IMR-90 (cell line): ENCODE measurements around the gene KRTAP10-3. TPM values are rescaled to one million over a fixed set of nuclear protein-coding genes. Genes with fewer than 3 reads are reported as not detected.

Experiments
- ATAC-seq: fragments of 200-7000 bp; cut with Tn5 transposase; 2 replicates; pipeline ENCODE4 v1.9.1; 2020; ENCODE audit warnings: low read depth, mild to moderate bottlenecking, moderate library complexity
- BruUV-seq: library from RNA; stranded (reverse); fragments of 400-500 nt; replicated peaks from 2 replicates; lab custom pipeline; 2021; lab: Mats Ljungman, UMichigan
- CTCF ChIA-PET: fragments of 300-600 bp; formaldehyde crosslinking; extraction: SDS; loops from one replicate; lab custom pipeline; 2021; ENCODE audit warnings: antibody characterized with exemption; lab: Yijun Ruan, JAX
- POLR2A ChIA-PET: fragments of 300-600 bp; sonication (Branson Sonifier 250); formaldehyde crosslinking; loops from one replicate; lab custom pipeline; 2022; ENCODE audit warnings: antibody characterized with exemption; ENCODE audit not compliant: unreplicated experiment; lab: Charles Lee
- DNase-seq: peaks from one replicate; pipeline ENCODE4 v3.0.0; 2013
- H2AFZ ChIP-seq: replicated peaks from 2 replicates; pipeline ENCODE3; 2013; ENCODE audit warnings: low read length, mild to moderate bottlenecking; ENCODE audit not compliant: poor library complexity
- H2AK5ac ChIP-seq: 2 replicates; pipeline ENCODE4 v1.6.1; 2013; ENCODE audit warnings: low read depth, low read length, inconsistent platforms
- H2AK9ac ChIP-seq: replicated peaks from 2 replicates; pipeline ENCODE3; 2013; ENCODE audit warnings: mild to moderate bottlenecking, low read depth, low read length, moderate library complexity; ENCODE audit not compliant: poor library complexity
- H2BK120ac ChIP-seq: 2 replicates; pipeline ENCODE4 v1.6.1; 2013; ENCODE audit warnings: low read depth, low read length, inconsistent platforms
- H2BK15ac ChIP-seq: 3 replicates; pipeline ENCODE4 v1.6.1; 2013; ENCODE audit warnings: low read depth, low read length, inconsistent platforms
- H2BK20ac ChIP-seq: 2 replicates; pipeline ENCODE4 v1.6.1; 2013; ENCODE audit warnings: low read depth, mild to moderate bottlenecking, inconsistent platforms, low read length, moderate library complexity
- H2BK5ac ChIP-seq: 2 replicates; pipeline ENCODE4 v1.6.1; 2013; ENCODE audit warnings: mild to moderate bottlenecking, low read depth, low read length, inconsistent platforms; ENCODE audit not compliant: poor library complexity, severe bottlenecking
- H3K14ac ChIP-seq: replicated peaks from 2 replicates; pipeline ENCODE4 v1.6.1; 2013; ENCODE audit warnings: low read depth, low read length, inconsistent platforms
- H3K18ac ChIP-seq: 2 replicates; pipeline ENCODE4 v1.6.1; 2013; ENCODE audit warnings: low read depth, low read length, control low read depth
- H3K23ac ChIP-seq: 2 replicates; pipeline ENCODE4 v1.6.1; 2013; ENCODE audit warnings: low read depth, low read length, inconsistent platforms
- H3K27ac ChIP-seq: 2 replicates; pipeline ENCODE4 v1.5.1; 2013; ENCODE audit warnings: mild to moderate bottlenecking, control low read depth, low read length; ENCODE audit not compliant: insufficient read depth
- H3K27me3 ChIP-seq: 2 replicates; pipeline ENCODE4 v1.6.1; 2013; ENCODE audit warnings: low read length; ENCODE audit not compliant: control insufficient read depth, insufficient read depth
- H3K36me3 ChIP-seq: 2 replicates; pipeline ENCODE4 v1.6.1; 2013; ENCODE audit warnings: low read length, mixed read lengths; ENCODE audit not compliant: control insufficient read depth, insufficient read depth
- H3K4ac ChIP-seq: 2 replicates; pipeline ENCODE4 v1.6.1; 2013; ENCODE audit warnings: low read depth, low read length, inconsistent platforms
- H3K4me1 ChIP-seq: 2 replicates; pipeline ENCODE4 v1.6.1; 2013; ENCODE audit warnings: low read length, mixed read lengths; ENCODE audit not compliant: control insufficient read depth, insufficient read depth
- H3K4me2 ChIP-seq: 2 replicates; pipeline ENCODE4 v1.6.1; 2013; ENCODE audit warnings: low read depth, mild to moderate bottlenecking, control low read depth, low read length, moderate library complexity
- H3K4me3 ChIP-seq: 2 replicates; pipeline ENCODE4 v1.5.1; 2013; ENCODE audit warnings: low read depth, mild to moderate bottlenecking, control low read depth, low read length, moderate library complexity; ENCODE audit not compliant: insufficient read depth
- H3K56ac ChIP-seq: 2 replicates; pipeline ENCODE4 v1.6.1; 2013; ENCODE audit warnings: low read length, inconsistent platforms; ENCODE audit not compliant: insufficient read depth; ENCODE audit errors: extremely low read depth
- H3K79me1 ChIP-seq, 2 experiments: 2 replicates each; pipeline ENCODE4 v1.6.1; 2013; ENCODE audit warnings: low read length in 2 of 2, inconsistent platforms in 1 of 2, low read depth in 1 of 2
- H3K9ac ChIP-seq: 2 replicates; pipeline ENCODE4 v1.6.1; 2013; ENCODE audit warnings: low read depth, low read length, control low read depth
- H3K9me1 ChIP-seq: 2 replicates; pipeline ENCODE4 v1.6.1; 2013; ENCODE audit warnings: low read length, inconsistent platforms; ENCODE audit not compliant: insufficient read depth
- H3K9me3 ChIP-seq: 2 replicates; pipeline ENCODE4 v1.6.1; 2013; ENCODE audit warnings: low read length; ENCODE audit not compliant: control insufficient read depth, insufficient read depth
- H4K20me1 ChIP-seq: 2 replicates; pipeline ENCODE4 v1.6.1; 2013; ENCODE audit warnings: low read length, inconsistent platforms; ENCODE audit not compliant: insufficient read depth
- H4K5ac ChIP-seq: 2 replicates; pipeline ENCODE4 v1.6.1; 2013; ENCODE audit warnings: mild to moderate bottlenecking, low read depth, low read length, control low read depth
- H4K8ac ChIP-seq, 2 experiments: 2 replicates each; pipeline ENCODE4 v1.6.1; 2013; ENCODE audit warnings: low read depth in 2 of 2, low read length in 2 of 2, control low read depth in 1 of 2, inconsistent platforms in 1 of 2
- H4K91ac ChIP-seq: 2 replicates; pipeline ENCODE4 v1.6.1; 2013; ENCODE audit warnings: low read depth, low read length, inconsistent platforms; ENCODE audit not compliant: insufficient read depth
- BHLHE40 ChIP-seq: fragments of 150-350 bp; IDR thresholded peaks from 2 replicates; pipeline ENCODE4 v1.6.1; 2016; ENCODE audit warnings: mild to moderate bottlenecking, low read depth, low read length
- CEBPB ChIP-seq: IDR thresholded peaks from 2 replicates; pipeline ENCODE4 v1.6.1; 2012; ENCODE audit warnings: low read depth, low read length, improper control_type of control experiment
- CHD1 ChIP-seq: IDR thresholded peaks from 2 replicates; pipeline ENCODE4 v1.6.1; 2012; ENCODE audit warnings: low read depth, low read length, improper control_type of control experiment
- CTCF ChIP-seq: conservative IDR thresholded peaks from 2 replicates; pipeline ENCODE4 v1.5.1; 2012; ENCODE audit warnings: mild to moderate bottlenecking, low read depth, low read length, improper control_type of control experiment
- ELK1 ChIP-seq: fragments of 150-350 bp; IDR thresholded peaks from 2 replicates; pipeline ENCODE4 v1.6.1; 2016; ENCODE audit warnings: low read depth, mild to moderate bottlenecking, low read length, moderate library complexity, borderline replicate concordance
- FOS ChIP-seq: fragments of 150-350 bp; IDR thresholded peaks from 2 replicates; pipeline ENCODE4 v1.6.1; 2016; ENCODE audit warnings: low read depth, low read length
- MAFK ChIP-seq: IDR thresholded peaks from 2 replicates; pipeline ENCODE4 v1.6.1; 2012; ENCODE audit warnings: low read depth, low read length, improper control_type of control experiment
- MAZ ChIP-seq: IDR thresholded peaks from 2 replicates; pipeline ENCODE4 v1.6.1; 2012; ENCODE audit warnings: low read depth, mild to moderate bottlenecking, low read length, improper control_type of control experiment, moderate library complexity, borderline replicate concordance
- MXI1 ChIP-seq: IDR thresholded peaks from 2 replicates; pipeline ENCODE4 v1.6.1; 2012; ENCODE audit warnings: low read depth, mild to moderate bottlenecking, low read length, moderate library complexity, borderline replicate concordance
- NFE2L2 ChIP-seq: fragments of 150-350 bp; IDR thresholded peaks from 2 replicates; pipeline ENCODE4 v1.6.1; 2016; ENCODE audit warnings: low read depth, mild to moderate bottlenecking, low read length
- POLR2A ChIP-seq: IDR thresholded peaks from 2 replicates; pipeline ENCODE4 v1.6.1; 2012; ENCODE audit warnings: mild to moderate bottlenecking, low read depth, low read length
- RAD21 ChIP-seq: IDR thresholded peaks from 2 replicates; pipeline ENCODE4 v1.6.1; 2012; ENCODE audit warnings: low read length, improper control_type of control experiment
- RCOR1 ChIP-seq: IDR thresholded peaks from 2 replicates; pipeline ENCODE4 v1.6.1; 2012; ENCODE audit warnings: mild to moderate bottlenecking, low read length, improper control_type of control experiment; ENCODE audit not compliant: insufficient replicate concordance
- RFX5 ChIP-seq: IDR thresholded peaks from 2 replicates; pipeline ENCODE4 v1.8.0; 2012; ENCODE audit warnings: low read depth, mild to moderate bottlenecking, low read length, moderate library complexity
- SMC3 ChIP-seq: fragments of 150-350 bp; IDR thresholded peaks from 2 replicates; pipeline ENCODE4 v1.6.1; 2016; ENCODE audit warnings: low read depth, mild to moderate bottlenecking, antibody characterized with exemption, low read length, moderate library complexity
- USF2 ChIP-seq: fragments of 150-350 bp; IDR thresholded peaks from 2 replicates; pipeline ENCODE4 v1.6.1; 2017; ENCODE audit warnings: mild to moderate bottlenecking, antibody characterized with exemption, low read length, low read depth
- WGBS, 2 experiments: methylation state at CpG; one replicate each; pipeline versions ENCODE4 v1.1.5 to v1.1.7; 2013; ENCODE audit warnings: missing lambda C conversion rate in 2 of 2; ENCODE audit not compliant: insufficient read length in 1 of 2; ENCODE audit errors: extremely low coverage in 2 of 2; 5-methylcytosine and 5-hydroxymethylcytosine counted together
- dilution Hi-C: fragments of 300-500 bp; cut with HindIII; formaldehyde crosslinking; loops from one replicate; pipeline ENCODE4 v1.14.3; 2018; ENCODE audit warnings: low sequenced_read_pairs; ENCODE audit not compliant: unreplicated experiment
- in situ Hi-C: fragments of 300-500 bp; cut with MboI; formaldehyde crosslinking; loops from 3 replicates; pipeline ENCODE4 v1.14.3; 2019; ENCODE audit warnings: low sequenced_read_pairs, inconsistent platforms, mixed read lengths
- intact Hi-C: fragments of 100-400 bp; cut with micrococcal nuclease; formaldehyde crosslinking; loops from 2 replicates; pipeline ENCODE4 v1.10.0; 2022
- polyA plus RNA-seq, 3 experiments: library from polyadenylated mRNA; depleted of rRNA; stranded (reverse); fragments of >200 nt; gene quantifications; 2 replicates each; pipeline ENCODE4 v1.2.3, GENCODE V29; 2012; ENCODE audit warnings: low replicate concordance in 1 of 3
- total RNA-seq: library from RNA; depleted of rRNA; stranded (reverse); fragments of >200 nt; gene quantifications from 2 replicates; pipeline ENCODE4 v1.2.3, GENCODE V29; 2012

The KRTAP10-3 gene
- total and polyA plus RNA-seq, 2 of the 4 experiments (the other 2 are of a cell fraction): not detected

- Histone ChIP-seq H3K18ac (no peak overlapping the region), H3K56ac (no peak overlapping the region), H3K27me3 (peaks cover 9% of the 10 kb centered on the region; the same call in 1 of the 2 replicates), H4K91ac (no peak overlapping the region), H4K5ac (no peak overlapping the region), H3K23ac (no peak overlapping the region), H2AFZ (no peak overlapping the region), H3K9me3 (no peaks in the 10 kb centered on the region; the same call in 1 of the 2 replicates), H2BK20ac (no peak overlapping the region), H2AK5ac (no peak overlapping the region), H3K4me2 (no peak overlapping the region), H4K20me1 (no peaks in the 10 kb centered on the region), H2AK9ac (no peak overlapping the region), H2BK120ac (no peak overlapping the region), H3K36me3 (no peaks in the 10 kb centered on the region), H3K4ac (no peak overlapping the region), H3K4me1 (no peaks in the 10 kb centered on the region), H3K14ac (no peak overlapping the region), H3K4me3 (no peak overlapping the region), H3K9me1 (no peaks in the 10 kb centered on the region), H3K79me1 (no peaks in the 10 kb centered on the region), H3K27ac (no peak overlapping the region), H3K9ac (no peak overlapping the region), H4K8ac (no peak overlapping the region), H2BK5ac (no peak overlapping the region), H2BK15ac (no peak overlapping the region)
- 63% methylated on average over 1 of the region's 8 CpGs; no CpG with 5 or more reads in 1 of the 2 experiments for WGBS, 2 experiments
- TF ChIP-seq CHD1 (no peak), RCOR1 (no peak), ELK1 (no peak), CTCF (no peak), RFX5 (no peak), CEBPB (no peak), POLR2A (no peak), MAFK (no peak), NFE2L2 (no peak), MAZ (no peak), FOS (no peak), USF2 (no peak), SMC3 (no peak), MXI1 (no peak), RAD21 (no peak), BHLHE40 (no peak)
- ATAC-seq (no peak), DNase-seq (no peak)
- no TSS peak for BruUV-seq
- ChIA-PET CTCF (no interaction called here), POLR2A (no interaction called here)
- in situ Hi-C loops: loop anchor here (25.0 kb wide), 1 partner anchor 425 kb away; the partner anchor contains the start of gene SLX9
- intact Hi-C loops: no loop called here
- dilution Hi-C loops: no loop called here
These were observed 46.7 kb downstream of the KRTAP10-3 start for GRCh38 chr21:44511938-44512275.
